Activated naive CD4-positive, alpha-beta T cell treated with anti-CD3 and anti-CD28 coated beads, Interleukin-2, amount 50 U/mL, for 16 hours (primary cell): ENCODE data around the gene AQP6.
"Not testable (repeated sequence)": the region's sequence is repeated elsewhere in the genome, so short reads cannot be mapped to it uniquely, and the experiment has no call there.

Source experiments
- DNase-seq: peaks from one replicate; pipeline ENCODE4 v3.0.0-alpha.2; 2020

Gene AQP6

GRCh38 chr12:49971141-49971540 is 1.6 kb upstream of the AQP6 start:
- no peak for DNase-seq

GRCh38 chr12:49972129-49972528 is 618 bp upstream of the AQP6 start:
- DNase-seq = no peak

DNA sequence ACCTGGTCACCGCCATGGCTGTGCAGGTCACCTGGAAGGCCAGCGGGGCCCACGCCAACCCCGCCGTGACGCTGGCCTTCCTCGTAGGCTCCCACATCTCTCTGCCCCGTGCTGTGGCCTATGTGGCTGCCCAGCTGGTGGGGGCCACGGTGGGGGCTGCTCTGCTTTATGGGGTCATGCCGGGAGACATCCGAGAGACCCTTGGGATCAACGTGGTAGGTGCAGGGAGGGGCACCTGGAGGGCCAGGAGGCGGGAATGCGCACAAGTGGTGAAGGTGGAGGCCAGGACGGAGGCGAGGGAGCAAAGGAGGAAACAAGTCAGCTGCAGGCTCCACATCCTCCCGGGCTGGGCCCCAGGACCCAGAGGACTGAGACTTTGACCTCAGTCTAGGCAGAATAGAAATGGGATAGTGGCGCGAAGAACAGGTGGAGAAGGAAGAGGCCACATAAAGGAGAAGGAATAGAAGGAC is 649 bp downstream of the AQP6 start:
- DNase-seq = no peak

- no peak for DNase-seq
These were observed 1.5 kb downstream of the AQP6 start for GRCh38 chr12:49974231-49974675.

DNA sequence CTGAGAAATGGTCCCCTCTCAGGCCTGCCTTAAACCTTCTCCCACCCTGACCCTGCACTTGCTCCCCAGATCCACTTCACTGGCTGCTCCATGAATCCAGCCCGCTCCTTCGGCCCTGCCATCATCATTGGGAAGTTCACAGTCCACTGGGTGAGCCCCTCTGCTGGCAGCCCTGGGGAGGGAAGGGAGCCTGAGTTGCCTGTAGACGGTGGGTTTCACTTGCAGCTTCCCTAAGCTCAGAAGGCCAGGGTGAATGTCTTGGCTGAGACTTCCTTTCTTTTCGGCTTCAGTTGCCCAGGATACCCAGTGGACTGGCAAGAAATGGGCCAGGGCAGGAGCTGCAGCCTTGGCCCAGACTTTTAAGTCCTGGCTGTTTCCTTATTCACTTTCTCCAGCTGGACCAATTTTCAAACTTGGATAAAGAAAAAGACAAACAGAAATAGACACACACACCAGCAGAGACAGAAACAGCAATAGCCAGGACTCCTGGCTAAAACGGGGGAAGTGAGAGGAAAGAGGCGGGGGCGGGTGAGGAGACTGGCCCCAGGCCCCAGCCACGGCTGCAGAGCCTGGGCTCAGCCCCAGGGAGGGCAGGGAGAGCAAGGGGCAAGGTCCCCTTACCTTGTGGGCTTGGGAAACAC is 2.0 kb downstream of the AQP6 start:
- DNase-seq = no peak

- no peak for DNase-seq
These were observed 2.6 kb downstream of the AQP6 start for GRCh38 chr12:49975318-49975761.

GRCh38 chr12:49976557-49976956 is 3.8 kb downstream of the AQP6 start:
- no peak for DNase-seq

DNA sequence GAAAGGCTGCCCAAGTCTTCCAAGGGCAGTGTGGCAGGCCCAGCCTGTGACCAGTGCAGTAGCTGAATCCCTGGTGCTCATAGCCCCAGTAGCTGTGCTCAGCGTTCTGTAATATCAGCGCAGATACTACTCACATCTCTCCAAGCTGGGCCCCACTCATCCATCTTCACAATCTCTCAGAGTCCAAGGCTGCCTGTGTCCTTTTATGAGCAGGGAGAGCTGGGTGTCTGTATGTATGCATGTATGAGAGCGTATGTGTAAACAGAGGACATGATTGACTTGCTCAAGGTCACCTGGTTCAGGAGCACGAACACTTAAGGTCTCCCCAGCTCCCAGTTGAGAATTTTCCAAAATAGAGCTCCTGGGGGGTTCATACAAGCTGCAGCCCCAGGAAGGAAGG is 5.4 kb downstream of the AQP6 start:
- no peak for DNase-seq

DNA sequence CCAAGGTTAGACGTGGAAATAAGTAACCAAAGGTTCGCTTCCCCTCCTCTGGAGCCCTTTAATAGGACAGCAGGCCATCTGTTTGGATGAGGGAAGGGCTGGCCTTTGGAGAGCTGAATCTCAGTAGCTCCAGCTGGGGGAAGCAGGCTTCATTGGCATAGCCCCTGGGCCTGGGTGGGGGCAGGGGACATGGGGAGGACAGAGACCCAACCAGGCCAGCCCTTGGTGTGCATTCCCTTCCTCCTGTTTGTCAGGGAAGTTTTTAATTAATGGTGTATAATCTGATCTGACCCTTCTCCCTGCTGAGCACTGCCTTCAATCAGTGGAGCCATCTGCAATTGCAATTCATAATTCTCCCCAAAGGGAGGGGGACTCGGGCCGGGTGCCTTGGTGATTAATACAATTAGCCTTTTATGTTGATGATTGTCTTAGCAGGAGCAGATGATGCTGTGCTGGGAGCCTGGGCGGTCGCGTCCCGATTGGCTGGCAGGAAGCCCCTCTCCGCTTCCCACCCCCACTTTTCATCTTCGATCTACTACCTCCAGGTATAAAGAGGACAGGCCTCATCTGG is 6.4 kb downstream of the AQP6 start:
- no peak for DNase-seq

- no peak for DNase-seq
These were observed 7.0 kb downstream of the AQP6 start for GRCh38 chr12:49979791-49980190.

DNA sequence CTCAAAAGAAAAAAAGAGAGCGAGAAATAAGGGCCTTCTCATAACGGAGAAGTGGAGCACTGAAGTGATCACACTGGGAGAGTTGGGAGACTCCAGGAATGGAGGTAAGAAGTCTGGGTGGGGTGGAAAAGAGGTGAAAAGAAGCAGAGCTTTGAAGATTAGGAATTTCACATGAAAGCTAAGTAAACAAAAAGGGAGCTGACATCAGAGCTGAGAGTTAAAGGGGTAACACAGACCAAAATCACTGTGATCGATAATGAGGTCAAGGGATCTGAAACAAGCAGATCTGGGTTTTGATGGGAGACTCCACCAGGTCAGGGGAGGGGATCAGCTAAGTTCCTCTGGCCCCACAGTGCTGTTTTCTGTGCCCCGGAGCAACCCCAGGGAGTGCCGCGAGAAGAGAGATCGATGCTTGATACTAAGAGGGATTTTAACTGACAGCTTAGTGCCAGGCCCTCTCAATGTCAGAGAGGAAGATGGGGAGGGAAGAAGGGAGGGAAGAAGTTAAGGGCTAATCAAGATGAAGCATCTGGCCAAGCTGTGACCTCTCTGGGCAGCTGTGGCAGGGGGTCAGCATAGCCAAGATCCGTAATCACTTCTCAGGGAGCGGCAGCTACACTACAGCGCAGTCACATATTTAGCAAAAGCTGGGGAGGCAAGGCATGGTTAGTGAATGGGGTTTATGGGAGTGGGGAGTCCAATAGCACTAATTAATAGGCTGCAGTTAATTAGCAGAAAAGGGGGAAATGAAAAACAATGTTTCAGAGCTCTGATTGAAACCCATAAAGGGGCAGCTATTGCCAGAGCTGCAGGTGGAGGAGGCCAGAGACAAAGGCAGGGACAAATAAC is 8.0 kb downstream of the AQP6 start:
- no peak for DNase-seq

GRCh38 chr12:49982246-49983087 is 9.7 kb downstream of the AQP6 start:
- DNase-seq = no peak

DNA sequence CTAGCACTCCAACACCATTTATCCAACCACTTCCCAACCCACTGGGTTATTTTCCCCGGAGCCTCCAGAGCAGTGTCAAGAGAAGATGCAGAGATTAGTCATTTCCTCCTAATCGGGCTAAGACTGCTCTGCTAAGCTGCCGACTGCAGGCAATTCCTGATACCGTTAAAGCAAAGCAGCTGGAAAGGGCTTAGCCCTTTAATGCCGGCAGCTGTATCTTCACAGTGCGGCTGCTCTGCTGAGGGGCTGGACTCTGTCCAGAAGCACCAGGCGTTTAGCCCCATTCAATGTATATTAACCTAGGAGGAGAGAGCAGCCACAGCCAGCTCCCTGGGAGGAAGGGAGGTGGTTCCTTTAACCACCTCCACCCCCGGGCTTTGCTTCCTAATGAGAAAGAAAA is 11.1 kb downstream of the AQP6 start:
- DNase-seq = no peak

- no peak for DNase-seq
These were observed 12.0 kb downstream of the AQP6 start for GRCh38 chr12:49984476-49985359.

DNA sequence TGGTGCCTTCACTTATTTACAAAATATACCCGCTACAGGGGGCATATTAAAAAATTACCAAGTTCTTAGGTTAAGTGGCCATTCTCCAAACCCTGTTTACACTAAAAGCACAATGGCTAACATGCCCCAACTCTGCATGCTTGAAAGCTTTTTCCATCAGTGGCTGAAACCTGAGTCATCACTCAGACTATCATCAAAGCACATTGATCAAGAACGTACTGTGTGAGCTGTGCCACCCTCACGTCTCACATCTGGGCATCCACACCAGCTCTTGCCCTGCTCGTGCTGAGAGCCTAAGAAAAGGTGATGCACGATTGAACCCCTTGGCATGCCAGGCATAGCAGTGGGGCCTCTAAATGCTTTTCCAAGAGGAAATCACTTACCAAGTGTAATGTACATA is 13.2 kb downstream of the AQP6 start:
- DNase-seq = no peak

DNA sequence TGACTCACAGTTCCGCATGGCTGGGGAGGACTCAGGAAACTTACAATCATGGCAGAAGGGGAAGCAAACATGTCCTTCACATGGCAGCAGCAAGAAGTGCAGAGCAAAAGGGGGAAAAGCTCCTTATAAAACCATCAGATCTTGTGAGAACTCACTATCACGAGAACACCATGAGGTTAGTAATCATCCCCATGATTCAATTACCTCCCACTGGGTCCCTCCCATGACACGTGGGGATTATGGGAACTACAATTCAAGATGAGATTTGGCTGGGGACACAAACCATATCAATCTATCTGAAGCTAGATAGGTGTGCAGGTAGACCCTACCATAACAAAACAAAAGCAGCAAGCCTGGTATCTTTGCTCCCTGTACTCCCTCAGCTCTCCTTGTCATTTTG is 13.7 kb downstream of the AQP6 start:
- DNase-seq = not testable (repeated sequence)

DNA sequence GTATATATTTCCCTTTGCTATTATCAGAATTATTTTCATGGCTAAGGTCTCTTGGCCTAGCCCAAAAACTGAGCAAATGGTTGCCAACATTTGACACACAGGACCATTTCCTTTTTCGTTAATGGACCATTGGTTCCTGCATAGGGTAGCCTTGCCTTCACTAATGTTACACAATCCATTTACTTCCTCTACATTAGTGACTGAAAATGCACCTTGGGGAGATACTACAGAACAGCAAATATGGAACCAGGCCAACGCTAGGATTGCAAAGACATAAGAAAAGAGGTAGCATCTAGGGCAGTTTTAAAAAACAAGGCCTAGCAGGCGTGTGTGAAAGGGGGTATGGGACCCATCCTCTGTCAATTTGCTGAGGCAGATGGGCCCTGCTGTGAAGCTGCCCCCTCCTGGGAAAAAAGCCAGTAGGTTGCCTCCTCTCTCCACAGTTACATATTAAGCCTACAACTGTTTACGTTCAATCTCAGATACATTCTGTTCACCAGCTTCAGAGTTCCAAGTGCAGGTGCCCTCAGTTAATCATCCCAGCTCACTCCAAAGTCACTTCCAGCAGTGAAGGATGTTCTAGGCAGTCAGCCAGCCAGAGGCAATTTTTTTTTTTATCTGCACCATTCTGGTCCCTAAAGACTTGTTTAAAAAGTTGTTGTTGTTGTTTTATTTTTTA is 15.0 kb downstream of the AQP6 start:
- no peak for DNase-seq

DNA sequence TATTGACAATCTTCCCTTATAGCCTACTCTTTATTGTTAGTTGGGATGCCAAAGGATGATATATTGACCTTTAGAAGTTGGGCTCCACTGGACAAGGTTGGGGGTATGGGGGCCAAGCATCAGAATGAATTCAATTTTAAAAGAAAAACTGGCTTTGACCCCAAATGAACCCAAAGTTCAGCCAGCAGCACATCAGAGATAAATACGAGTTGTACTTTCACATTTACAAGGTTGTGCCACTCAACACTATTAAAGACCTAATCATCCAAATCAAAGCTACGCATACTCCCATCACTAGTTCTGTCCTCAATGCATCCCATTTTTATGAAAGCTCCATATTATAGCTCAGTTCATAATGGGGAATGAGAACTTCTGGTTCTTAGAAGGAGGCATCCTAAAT is 16.7 kb downstream of the AQP6 start:
- not testable (repeated sequence) for DNase-seq

- DNase-seq = no peak
These were observed 17.5 kb downstream of the AQP6 start for GRCh38 chr12:49990273-49990672.

GRCh38 chr12:49998453-49998852 is 25.7 kb downstream of the AQP6 start:
- no peak for DNase-seq

DNA sequence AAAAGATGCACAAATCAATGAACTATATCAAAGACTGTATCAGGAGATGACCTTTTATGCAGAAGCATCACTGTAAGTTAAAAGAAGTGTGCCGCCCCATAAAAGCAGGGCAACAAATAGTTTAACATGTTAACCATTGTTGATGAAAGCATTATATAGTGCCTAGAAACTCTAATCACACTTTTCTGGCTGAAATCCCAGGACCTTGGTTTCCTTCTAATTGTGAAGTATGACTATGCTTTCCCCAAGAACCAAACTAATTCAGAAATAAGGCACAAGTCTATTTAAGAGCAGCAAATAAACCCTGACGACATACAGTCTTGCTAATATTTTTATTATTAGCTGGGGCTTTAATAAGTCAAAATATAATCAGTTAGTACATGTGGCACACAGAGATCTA is 30.8 kb downstream of the AQP6 start:
- no peak for DNase-seq
